ENCODE data around the gene TUBB4A.

The TUBB4A gene

DNA sequence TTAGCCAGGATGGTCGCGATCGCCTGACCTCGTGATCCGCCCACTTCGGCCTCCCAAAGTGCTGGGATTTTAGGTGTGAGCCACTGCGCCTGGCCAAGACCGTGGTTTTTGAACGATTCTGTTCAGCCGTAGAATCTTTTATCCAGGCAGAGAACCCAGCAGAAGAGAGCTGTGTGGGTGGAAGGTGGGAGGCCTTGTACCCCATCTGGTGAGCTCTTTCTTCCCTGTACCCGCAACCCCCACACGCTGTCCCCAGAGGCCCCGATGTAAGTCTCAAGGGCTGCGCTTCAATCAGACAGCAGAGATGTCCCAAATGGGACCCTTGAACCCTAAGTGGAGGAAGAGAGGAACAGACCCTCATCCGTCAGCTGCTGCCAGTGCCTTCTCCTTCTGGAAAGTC lies 46.2 kb downstream of the TUBB4A start:
- H3K4me3 ChIP-seq (ENCODE audit: low read depth, low read length), result no peak overlapping the region
- TF ChIP-seq, protein P1, sequence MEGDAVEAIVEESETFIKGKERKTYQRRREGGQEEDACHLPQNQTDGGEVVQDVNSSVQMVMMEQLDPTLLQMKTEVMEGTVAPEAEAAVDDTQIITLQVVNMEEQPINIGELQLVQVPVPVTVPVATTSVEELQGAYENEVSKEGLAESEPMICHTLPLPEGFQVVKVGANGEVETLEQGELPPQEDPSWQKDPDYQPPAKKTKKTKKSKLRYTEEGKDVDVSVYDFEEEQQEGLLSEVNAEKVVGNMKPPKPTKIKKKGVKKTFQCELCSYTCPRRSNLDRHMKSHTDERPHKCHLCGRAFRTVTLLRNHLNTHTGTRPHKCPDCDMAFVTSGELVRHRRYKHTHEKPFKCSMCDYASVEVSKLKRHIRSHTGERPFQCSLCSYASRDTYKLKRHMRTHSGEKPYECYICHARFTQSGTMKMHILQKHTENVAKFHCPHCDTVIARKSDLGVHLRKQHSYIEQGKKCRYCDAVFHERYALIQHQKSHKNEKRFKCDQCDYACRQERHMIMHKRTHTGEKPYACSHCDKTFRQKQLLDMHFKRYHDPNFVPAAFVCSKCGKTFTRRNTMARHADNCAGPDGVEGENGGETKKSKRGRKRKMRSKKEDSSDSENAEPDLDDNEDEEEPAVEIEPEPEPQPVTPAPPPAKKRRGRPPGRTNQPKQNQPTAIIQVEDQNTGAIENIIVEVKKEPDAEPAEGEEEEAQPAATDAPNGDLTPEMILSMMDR (IDR thresholded peaks at IDR 0.05; ENCODE audit: low read depth, low read length), result no peak

DNA sequence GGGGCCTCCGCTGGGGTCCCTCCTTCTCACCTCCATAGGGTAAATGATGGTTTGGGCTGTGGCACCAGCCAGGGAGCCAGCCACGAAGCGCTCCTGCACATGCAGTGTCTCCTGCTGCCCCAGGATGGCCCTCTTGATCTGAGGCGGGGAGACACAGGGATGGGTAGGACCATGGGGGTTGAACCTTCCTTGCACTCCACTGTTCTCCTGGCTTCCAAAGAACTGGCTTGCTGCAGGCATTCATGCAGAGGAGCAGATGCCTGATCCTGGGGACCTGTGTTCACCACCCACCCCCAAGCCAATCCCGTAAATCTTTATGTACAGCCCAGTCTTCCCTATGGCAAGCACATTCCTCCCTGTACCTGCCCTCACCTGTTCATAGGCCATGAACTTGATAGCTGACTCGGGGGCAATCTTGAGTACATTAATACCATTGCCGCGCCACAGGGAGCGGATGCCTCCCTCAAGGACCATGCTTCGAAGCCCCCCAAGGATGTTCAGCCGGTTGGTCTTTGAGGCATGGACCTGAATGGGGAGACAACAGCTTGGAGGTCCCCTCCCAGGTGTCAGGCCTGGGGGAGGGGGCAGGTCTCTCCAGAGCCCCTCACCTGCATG lies 48.1 kb downstream of the TUBB4A start:
- TF ChIP-seq, protein P1 (IDR thresholded peaks at IDR 0.05; ENCODE audit: low read depth, low read length), result no peak
- no peak overlapping the region for H3K4me3 ChIP-seq (ENCODE audit: low read depth, low read length)

DNA sequence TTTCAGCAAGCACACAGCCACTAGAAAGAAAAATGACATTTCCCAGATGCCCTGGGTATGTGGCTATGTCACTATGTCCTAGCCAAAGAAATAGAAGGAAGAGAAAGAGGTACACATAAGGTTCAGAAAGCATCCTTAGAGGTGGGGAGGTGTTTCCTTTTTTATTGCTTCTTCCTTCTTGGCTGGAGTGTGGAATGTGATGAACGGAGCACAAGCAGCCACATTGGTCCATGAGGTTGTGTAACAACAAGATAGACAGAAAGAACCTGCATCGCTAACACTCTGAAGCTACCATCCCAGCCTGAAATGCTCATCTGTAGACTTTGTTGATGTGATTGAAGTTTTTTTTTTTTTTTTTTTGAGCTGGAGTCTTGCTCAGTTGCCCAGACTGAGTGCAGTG lies 49.2 kb downstream of the TUBB4A start:
- TF ChIP-seq, protein P1 (IDR thresholded peaks at IDR 0.05; ENCODE audit: low read depth, low read length), result no peak
- no peak overlapping the region for H3K4me3 ChIP-seq (ENCODE audit: low read depth, low read length)

DNA sequence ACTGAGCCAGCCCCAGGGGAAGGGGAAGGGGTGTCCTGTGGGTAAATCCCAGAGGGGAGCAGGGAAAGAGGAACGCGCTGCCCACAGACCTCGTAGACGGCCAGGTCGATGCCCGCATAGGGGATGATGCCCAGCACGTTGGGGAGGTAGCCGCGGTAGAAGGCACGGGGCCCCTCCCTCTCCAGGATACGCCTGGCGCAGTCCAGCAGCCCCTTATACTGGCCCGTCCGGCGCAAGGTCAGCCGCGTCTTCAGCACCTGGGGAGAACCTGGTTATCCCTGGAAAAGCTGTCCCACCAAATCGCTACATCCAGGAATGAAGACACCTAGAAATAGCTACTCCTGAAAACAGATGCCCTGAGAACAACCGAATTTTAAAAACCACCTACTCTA lies 49.9 kb downstream of the TUBB4A start:
- TF ChIP-seq, protein P1 (IDR thresholded peaks at IDR 0.05; ENCODE audit: low read depth, low read length), result no peak

DNA sequence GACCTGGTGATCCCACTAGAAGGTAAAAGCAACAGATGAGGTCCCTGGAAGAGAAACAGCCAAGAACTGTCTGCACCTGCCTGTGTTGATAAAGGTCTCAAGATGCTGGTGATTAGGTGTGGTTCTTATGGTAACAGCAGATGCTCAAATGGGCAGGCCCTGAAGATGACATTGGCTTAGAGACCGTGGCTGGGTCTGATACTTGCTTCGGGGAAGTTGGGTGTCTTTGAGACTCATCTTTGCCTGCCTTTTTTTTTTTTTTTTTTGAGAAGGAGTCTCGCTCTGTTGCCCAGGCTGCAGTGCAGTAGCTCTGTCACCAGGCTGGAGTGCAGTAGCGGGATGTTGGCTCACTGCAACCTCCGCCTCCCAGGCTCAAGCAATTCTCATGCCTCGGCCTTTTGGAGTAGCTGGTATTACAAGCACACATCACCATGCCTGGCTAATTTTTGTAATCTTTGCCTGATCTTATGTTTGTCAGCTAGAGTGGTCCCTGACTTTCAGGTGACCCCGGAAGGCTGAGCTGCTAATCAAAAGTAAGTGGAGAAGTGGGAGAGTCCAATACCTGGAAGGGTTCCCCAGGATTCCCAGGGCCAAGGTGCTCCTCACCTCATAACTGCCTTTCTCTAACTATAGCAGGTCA lies 50.4 kb downstream of the TUBB4A start:
- TF ChIP-seq, protein P1 (IDR thresholded peaks at IDR 0.05; ENCODE audit: low read depth, low read length), result no peak
- no peak overlapping the region for H3K4me3 ChIP-seq (ENCODE audit: low read depth, low read length)

More for the DNA sequence above, 49.9 kb downstream of the TUBB4A start:
- H3K4me3 ChIP-seq (ENCODE audit: low read depth, low read length), result no peak overlapping the region

DNA sequence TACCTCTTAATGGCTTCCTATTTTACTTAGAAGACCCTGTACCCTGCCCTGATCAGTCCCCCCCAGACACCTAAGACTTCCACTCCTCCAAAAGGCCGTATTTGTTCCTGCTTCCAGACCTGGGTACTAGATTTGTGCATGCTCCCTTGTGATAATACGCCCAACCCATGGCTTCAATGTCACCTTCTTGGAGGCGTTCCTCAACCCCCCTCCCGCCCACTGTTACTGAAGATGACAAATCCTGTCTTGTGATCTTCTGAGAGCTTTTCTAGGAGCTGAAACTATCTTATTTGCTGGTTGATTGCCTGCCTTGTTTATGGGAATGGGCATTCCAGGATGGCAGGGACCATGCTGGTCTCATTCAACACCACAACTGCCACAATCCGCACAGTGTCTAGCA lies 51.9 kb downstream of the TUBB4A start:
- H3K4me3 ChIP-seq (ENCODE audit: low read depth, low read length), result no peak overlapping the region
- TF ChIP-seq, protein P1 (IDR thresholded peaks at IDR 0.05; ENCODE audit: low read depth, low read length), result no peak

DNA sequence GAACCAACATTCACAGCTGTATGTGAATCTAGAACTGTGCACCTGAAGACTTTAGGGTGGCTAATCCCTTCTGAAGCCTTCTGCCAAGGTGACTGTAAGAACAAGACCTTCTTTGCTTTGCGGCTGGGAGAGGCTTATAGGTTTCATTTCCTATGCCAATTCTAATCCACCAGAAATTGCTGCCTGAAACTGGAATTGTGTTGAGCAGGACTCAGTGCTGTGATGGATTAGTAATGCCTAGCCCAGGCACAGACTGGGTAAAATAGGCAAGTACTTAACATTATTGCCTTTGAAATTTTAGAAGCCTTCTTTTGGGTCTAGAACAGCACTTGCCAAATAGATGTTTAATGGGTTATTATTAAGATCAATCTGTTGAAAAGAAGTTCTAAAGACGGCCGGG lies 54.1 kb downstream of the TUBB4A start:
- no peak overlapping the region for H3K4me3 ChIP-seq (ENCODE audit: low read depth, low read length)
- TF ChIP-seq, protein P1 (IDR thresholded peaks at IDR 0.05; ENCODE audit: low read depth, low read length), result no peak

Data from WI38 (cell line).